H9 (cell line): ENCODE measurements around the gene CFAP410. TPM values are rescaled to one million over a fixed set of nuclear protein-coding genes. Genes with fewer than 3 reads are reported as not detected.

ENCODE experiments used
- DNase-seq: peaks from one replicate; pipeline ENCODE4 v3.0.0-alpha.2; 2017
- H2AFZ ChIP-seq: one replicate; pipeline ENCODE4 v1.6.1; 2013; ENCODE audit warnings: mild to moderate bottlenecking, low read length, control low read depth, moderate library complexity
- H2AK5ac ChIP-seq: 2 replicates; pipeline ENCODE4 v1.6.1; 2013; ENCODE audit warnings: low read length, control low read depth, mixed read lengths; ENCODE audit not compliant: insufficient read length
- H2BK120ac ChIP-seq: one replicate; pipeline ENCODE4 v1.6.1; 2013; ENCODE audit warnings: low read depth, mild to moderate bottlenecking, low read length, control low read depth, inconsistent platforms; ENCODE audit not compliant: poor library complexity, severe bottlenecking
- H2BK12ac ChIP-seq: 2 replicates; pipeline ENCODE4 v1.6.1; 2013; ENCODE audit warnings: low read length, control low read depth, mixed read lengths, low read depth; ENCODE audit not compliant: insufficient read length
- H2BK15ac ChIP-seq: 2 replicates; pipeline ENCODE4 v1.6.1; 2013; ENCODE audit warnings: low read depth, low read length, control low read depth
- H2BK20ac ChIP-seq: one replicate; pipeline ENCODE4 v1.6.1; 2013; ENCODE audit warnings: low read depth, mild to moderate bottlenecking, low read length, control low read depth, inconsistent platforms; ENCODE audit not compliant: poor library complexity, severe bottlenecking
- H2BK5ac ChIP-seq: 2 replicates; pipeline ENCODE4 v1.6.1; 2013; ENCODE audit warnings: low read length, control low read depth, mixed read lengths; ENCODE audit not compliant: insufficient read length
- H3K14ac ChIP-seq: 2 replicates; pipeline ENCODE4 v1.6.1; 2013; ENCODE audit warnings: low read length, control low read depth; ENCODE audit not compliant: insufficient read depth
- H3K18ac ChIP-seq: 2 replicates; pipeline ENCODE4 v1.6.1; 2013; ENCODE audit warnings: low read depth, mild to moderate bottlenecking, mixed read lengths, low read length, control low read depth; ENCODE audit not compliant: insufficient read length
- H3K23ac ChIP-seq: 2 replicates; pipeline ENCODE4 v1.6.1; 2013; ENCODE audit warnings: low read length, control low read depth, mixed read lengths, low read depth; ENCODE audit not compliant: insufficient read length
- H3K23me2 ChIP-seq: 2 replicates; pipeline ENCODE4 v1.6.1; 2013; ENCODE audit warnings: low read depth, mild to moderate bottlenecking, mixed read lengths, low read length, control low read depth; ENCODE audit not compliant: insufficient read length, poor library complexity, severe bottlenecking
- H3K27ac ChIP-seq: 2 replicates; pipeline ENCODE4 v1.5.1; 2013; ENCODE audit warnings: low read length, control low read depth, mixed read lengths, low read depth; ENCODE audit not compliant: insufficient read length
- H3K27me3 ChIP-seq: 2 replicates; pipeline ENCODE4 v1.6.1; 2013; ENCODE audit warnings: low read length, control low read depth, inconsistent platforms; ENCODE audit not compliant: insufficient read depth
- H3K4ac ChIP-seq: 2 replicates; pipeline ENCODE4 v1.6.1; 2013; ENCODE audit warnings: low read depth, mild to moderate bottlenecking, control low read depth, inconsistent platforms, low read length, moderate library complexity
- H3K4me1 ChIP-seq: 2 replicates; pipeline ENCODE4 v1.6.1; 2013; ENCODE audit warnings: low read length, control low read depth, inconsistent platforms; ENCODE audit not compliant: insufficient read depth
- H3K4me2 ChIP-seq: 2 replicates; pipeline ENCODE4 v1.6.1; 2013; ENCODE audit warnings: low read length, control low read depth, mixed read lengths; ENCODE audit not compliant: insufficient read length, insufficient read depth
- H3K56ac ChIP-seq: 2 replicates; pipeline ENCODE4 v1.6.1; 2013; ENCODE audit warnings: low read depth, mild to moderate bottlenecking, mixed read lengths, low read length, control low read depth; ENCODE audit not compliant: insufficient read length
- H3K79me1 ChIP-seq: 2 replicates; pipeline ENCODE4 v1.6.1; 2013; ENCODE audit warnings: low read depth, mild to moderate bottlenecking, moderate library complexity, low read length, control low read depth, inconsistent platforms; ENCODE audit not compliant: insufficient read depth, poor library complexity, severe bottlenecking
- H3K79me2 ChIP-seq: 2 replicates; pipeline ENCODE4 v1.6.1; 2013; ENCODE audit warnings: low read length, control low read depth, inconsistent platforms; ENCODE audit not compliant: insufficient read depth
- H3K9ac ChIP-seq: 2 replicates; pipeline ENCODE4 v1.6.1; 2013; ENCODE audit warnings: low read length, control low read depth, mixed read lengths; ENCODE audit not compliant: insufficient read length; ENCODE audit errors: extremely low read depth
- H3K9me3 ChIP-seq: one replicate; pipeline ENCODE4 v1.6.1; 2013; ENCODE audit warnings: low read depth, low read length, inconsistent platforms; ENCODE audit not compliant: control insufficient read depth
- H3T11ph ChIP-seq: one replicate; pipeline ENCODE4 v1.6.1; 2013; ENCODE audit warnings: mild to moderate bottlenecking, low read length, control low read depth, inconsistent platforms
- H4K20me1 ChIP-seq: one replicate; pipeline ENCODE4 v1.6.1; 2013; ENCODE audit not compliant: control insufficient read depth, insufficient read length, insufficient read depth
- H4K5ac ChIP-seq: 2 replicates; pipeline ENCODE4 v1.6.1; 2013; ENCODE audit warnings: low read depth, mild to moderate bottlenecking, mixed read lengths, low read length, control low read depth; ENCODE audit not compliant: insufficient read length
- H4K8ac ChIP-seq: replicated peaks from 2 replicates; pipeline ENCODE4 v1.6.1; 2013; ENCODE audit warnings: low read length, control low read depth, mixed read lengths, low read depth; ENCODE audit not compliant: insufficient read length
- H4K91ac ChIP-seq: 2 replicates; pipeline ENCODE4 v1.6.1; 2013; ENCODE audit warnings: low read depth, mild to moderate bottlenecking, moderate library complexity, mixed read lengths, low read length, control low read depth; ENCODE audit not compliant: insufficient read length
- H3K27ac Mint-ChIP-seq, 3 experiments: 2 replicates in 2 of 3; 3 replicates in 1 of 3; pipeline ENCODE4 v1.8.0; 2020 to 2021; ENCODE audit warnings: mixed read lengths in 3 of 3, mild to moderate bottlenecking in 1 of 3, moderate library complexity in 1 of 3
- H3K27me3 Mint-ChIP-seq: 2 replicates; pipeline ENCODE4 v1.8.0; 2021; ENCODE audit warnings: low read depth, mild to moderate bottlenecking, moderate library complexity, mixed read lengths
- H3K36me3 Mint-ChIP-seq, 3 experiments: 2 replicates in 2 of 3; 3 replicates in 1 of 3; pipeline ENCODE4 v1.8.0; 2020 to 2021; ENCODE audit warnings: low read depth in 3 of 3, mixed read lengths in 3 of 3; ENCODE audit not compliant: insufficient read depth in 1 of 3
- H3K4me1 Mint-ChIP-seq, 2 experiments: 2 replicates each; pipeline ENCODE4 v1.8.0; 2020; ENCODE audit warnings: mixed read lengths in 2 of 2
- H3K4me3 Mint-ChIP-seq, 2 experiments: 2 replicates in 1 of 2; 3 replicates in 1 of 2; pipeline ENCODE4 v1.8.0; 2020 to 2021; ENCODE audit warnings: mild to moderate bottlenecking in 2 of 2, mixed read lengths in 2 of 2, moderate library complexity in 1 of 2
- H3K9me3 Mint-ChIP-seq, 2 experiments: 2 replicates in 1 of 2; 3 replicates in 1 of 2; pipeline ENCODE4 v1.8.0; 2020; ENCODE audit warnings: mild to moderate bottlenecking in 2 of 2, mixed read lengths in 2 of 2, moderate library complexity in 1 of 2
- WGBS: extraction: QIAGEN DNeasy Blood & Tissue Kit; methylation state at CpG from one replicate; pipeline ENCODE4 v1.1.7; 2013; ENCODE audit warnings: missing lambda C conversion rate, low lambda C conversion rate, mixed read lengths; ENCODE audit not compliant: insufficient read length; ENCODE audit errors: extremely low coverage; 5-methylcytosine and 5-hydroxymethylcytosine counted together
- total RNA-seq: library from RNA; stranded (reverse); gene quantifications from 2 replicates; pipeline ENCODE4 v1.2.1, GENCODE V29; 2021
- TF ChIP-seq, protein P1 (sequence below): fragments of 200-600 bp; sonication (generic); conservative IDR thresholded peaks from 3 replicates; pipeline ENCODE4 v1.8.0; 2021; ENCODE audit warnings: antibody characterized with exemption, mild to moderate bottlenecking

The CFAP410 gene
- total RNA-seq, 1 experiment from 2014 or later, result 17.0 TPM

DNA sequence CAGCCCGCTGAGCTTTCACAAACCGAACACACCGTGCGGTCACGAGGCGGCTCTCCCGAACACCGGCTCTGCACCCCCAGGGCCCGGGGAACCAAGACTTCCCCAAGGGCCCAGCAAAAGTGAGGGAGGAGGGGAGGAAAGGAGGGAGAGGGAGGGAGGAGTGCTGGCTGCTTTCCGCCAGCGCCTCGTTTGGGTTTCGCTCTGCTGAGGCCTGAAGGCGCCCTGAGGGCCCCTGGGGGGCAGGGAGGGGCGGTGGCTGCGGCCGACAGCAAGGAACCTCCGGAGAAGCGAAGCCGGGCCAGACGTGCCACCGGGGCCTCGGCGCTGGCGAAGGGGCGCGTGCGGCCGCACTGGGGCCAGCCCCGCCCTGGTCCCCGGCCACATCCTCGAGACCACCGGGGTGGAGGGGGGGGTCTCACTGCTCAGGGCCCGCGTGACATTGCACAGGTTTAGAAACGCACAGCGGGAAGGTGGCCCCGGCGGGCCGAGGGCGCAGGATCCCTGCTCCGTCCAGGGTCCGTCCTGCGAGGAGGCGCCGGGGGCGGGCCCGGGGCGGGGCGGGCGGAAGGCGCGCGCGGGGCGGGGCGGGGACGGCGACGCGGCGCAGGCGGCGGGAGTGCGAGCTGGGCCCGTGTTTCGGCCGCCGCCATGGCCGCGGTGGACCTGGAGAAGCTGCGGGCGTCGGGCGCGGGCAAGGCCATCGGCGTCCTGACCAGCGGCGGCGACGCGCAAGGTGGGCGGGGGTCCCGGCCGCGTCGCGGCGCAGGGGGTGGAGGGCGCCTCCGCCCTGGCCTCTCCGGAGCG is 39.5 kb downstream of the CFAP410 start, which contains the start of gene PFKL:
TSS of gene PFKL (plus strand) at position 596 of the 804 bp plus-strand sequence. CDS start at position 649, 53 bp downstream.
- Histone ChIP-seq H2BK20ac (no peak within 1 kb of the TSS), H2BK15ac (no peak within 1 kb of the TSS), H3K27ac (no peak within 1 kb of the TSS)

More for the DNA sequence above, 39.5 kb downstream of the CFAP410 start, which contains the start of gene PFKL:
- H4K91ac ChIP-seq, result no peak within 1 kb of the TSS
- no peak within 1 kb of the TSS for H2BK120ac ChIP-seq
- H3K27me3 ChIP-seq, result no peaks in the 10 kb centered on the region
- H3K23me2 ChIP-seq, result peaks cover 5% of the 10 kb centered on the region
- H3K4ac ChIP-seq, result no peak within 1 kb of the TSS
- Mint-ChIP-seq H3K27ac (peak within 1 kb of the TSS in 1 of 3 experiments; percentile 77; a peak in 1 of 7 replicates), H3K27me3 (peaks cover 11% of the 10 kb centered on the region), H3K4me3 (peak within 1 kb of the TSS; percentile 71 to 86), H3K36me3 (no peaks in the 10 kb centered on the region), H3K4me1 (peaks cover 14 to 29% of the 10 kb centered on the region in 2 experiments), H3K9me3 (no peaks in the 10 kb centered on the region)
- no peak within 1 kb of the TSS for H3K18ac ChIP-seq
- no peak within 1 kb of the TSS for H2AK5ac ChIP-seq
- no peak within 1 kb of the TSS for H4K8ac ChIP-seq
- H3K9ac ChIP-seq, result no peak within 1 kb of the TSS
- H3K4me1 ChIP-seq, result no peaks in the 10 kb centered on the region; the same call in 1 of the 2 replicates
- no peak within 1 kb of the TSS for H3K23ac ChIP-seq
- TF ChIP-seq, protein P1, sequence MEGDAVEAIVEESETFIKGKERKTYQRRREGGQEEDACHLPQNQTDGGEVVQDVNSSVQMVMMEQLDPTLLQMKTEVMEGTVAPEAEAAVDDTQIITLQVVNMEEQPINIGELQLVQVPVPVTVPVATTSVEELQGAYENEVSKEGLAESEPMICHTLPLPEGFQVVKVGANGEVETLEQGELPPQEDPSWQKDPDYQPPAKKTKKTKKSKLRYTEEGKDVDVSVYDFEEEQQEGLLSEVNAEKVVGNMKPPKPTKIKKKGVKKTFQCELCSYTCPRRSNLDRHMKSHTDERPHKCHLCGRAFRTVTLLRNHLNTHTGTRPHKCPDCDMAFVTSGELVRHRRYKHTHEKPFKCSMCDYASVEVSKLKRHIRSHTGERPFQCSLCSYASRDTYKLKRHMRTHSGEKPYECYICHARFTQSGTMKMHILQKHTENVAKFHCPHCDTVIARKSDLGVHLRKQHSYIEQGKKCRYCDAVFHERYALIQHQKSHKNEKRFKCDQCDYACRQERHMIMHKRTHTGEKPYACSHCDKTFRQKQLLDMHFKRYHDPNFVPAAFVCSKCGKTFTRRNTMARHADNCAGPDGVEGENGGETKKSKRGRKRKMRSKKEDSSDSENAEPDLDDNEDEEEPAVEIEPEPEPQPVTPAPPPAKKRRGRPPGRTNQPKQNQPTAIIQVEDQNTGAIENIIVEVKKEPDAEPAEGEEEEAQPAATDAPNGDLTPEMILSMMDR, result no peak
- H3K4me2 ChIP-seq, result peak within 1 kb of the TSS; percentile 64
- DNase-seq, result peak; percentile 65
- no peak within 1 kb of the TSS for H3T11ph ChIP-seq
- no CpG with 5 or more reads among the region's 94 CpGs for WGBS
- H4K5ac ChIP-seq, result no peak within 1 kb of the TSS
- H3K9me3 ChIP-seq, result no peaks in the 10 kb centered on the region
- H2BK5ac ChIP-seq, result no peak within 1 kb of the TSS
- no peaks in the 10 kb centered on the region for H3K79me2 ChIP-seq
- H3K56ac ChIP-seq, result no peak within 1 kb of the TSS
- no peaks in the 10 kb centered on the region for H3K79me1 ChIP-seq
- H2AFZ ChIP-seq, result no peak within 1 kb of the TSS
- H4K20me1 ChIP-seq, result no peaks in the 10 kb centered on the region
- no peak within 1 kb of the TSS; the same call in 1 of the 2 replicates for H3K14ac ChIP-seq
- no peak within 1 kb of the TSS for H2BK12ac ChIP-seq
